ENCODE results near the gene MZT2B. TPM values are rescaled to one million over a fixed set of nuclear protein-coding genes. Genes with fewer than 3 reads are reported as not detected.
"Not testable (repeated sequence)": the region's sequence is repeated elsewhere in the genome, so short reads cannot be mapped to it uniquely, and the experiment has no call there.

Gene MZT2B
- total RNA-seq, 1 donor from 2014 or later: 172 TPM

- Mint-ChIP-seq H3K27me3 (ENCODE audit: unreplicated experiment) (peaks cover 2% of the 10 kb centered on the region), H3K9me3 (ENCODE audit: unreplicated experiment) (peaks cover 4% of the 10 kb centered on the region), H3K4me1 (ENCODE audit: low read depth, unreplicated experiment) (no peaks in the 10 kb centered on the region), H3K4me3 (ENCODE audit: unreplicated experiment) (no peak overlapping the region), H3K36me3 (ENCODE audit: unreplicated experiment) (no peaks in the 10 kb centered on the region), H3K27ac (ENCODE audit: unreplicated experiment) (no peak overlapping the region)
- no peak for DNase-seq
- no peak for TF ChIP-seq CTCF (IDR thresholded peaks at IDR 0.05; ENCODE audit: partially characterized antibody, unreplicated experiment)
These were observed 25.4 kb upstream of the MZT2B start for GRCh38 chr2:130156624-130157004.

GRCh38 chr2:130157354-130157753, 24.7 kb upstream of the MZT2B start:
- not testable (repeated sequence) for H3K4me3 Mint-ChIP-seq (ENCODE audit: unreplicated experiment); DNase-seq; H3K4me1 Mint-ChIP-seq (ENCODE audit: low read depth, unreplicated experiment); H3K27ac Mint-ChIP-seq (ENCODE audit: unreplicated experiment); H3K9me3 Mint-ChIP-seq (ENCODE audit: unreplicated experiment); H3K27me3 Mint-ChIP-seq (ENCODE audit: unreplicated experiment); H3K36me3 Mint-ChIP-seq (ENCODE audit: unreplicated experiment)

GRCh38 chr2:130157825-130158514, 24.1 kb upstream of the MZT2B start:
- not testable (repeated sequence) for H3K27ac Mint-ChIP-seq (ENCODE audit: unreplicated experiment); DNase-seq; H3K4me3 Mint-ChIP-seq (ENCODE audit: unreplicated experiment); H3K9me3 Mint-ChIP-seq (ENCODE audit: unreplicated experiment); H3K36me3 Mint-ChIP-seq (ENCODE audit: unreplicated experiment); H3K4me1 Mint-ChIP-seq (ENCODE audit: low read depth, unreplicated experiment); H3K27me3 Mint-ChIP-seq (ENCODE audit: unreplicated experiment)

GRCh38 chr2:130158631-130159030, 23.4 kb upstream of the MZT2B start:
- no peak for DNase-seq
- Mint-ChIP-seq H3K27me3 (ENCODE audit: unreplicated experiment) (peaks cover 2% of the 10 kb centered on the region), H3K36me3 (ENCODE audit: unreplicated experiment) (no peaks in the 10 kb centered on the region), H3K27ac (ENCODE audit: unreplicated experiment) (no peak overlapping the region), H3K4me1 (ENCODE audit: low read depth, unreplicated experiment) (no peaks in the 10 kb centered on the region), H3K9me3 (ENCODE audit: unreplicated experiment) (peaks cover 4% of the 10 kb centered on the region), H3K4me3 (ENCODE audit: unreplicated experiment) (no peak overlapping the region)
- no peak for TF ChIP-seq CTCF (IDR thresholded peaks at IDR 0.05; ENCODE audit: partially characterized antibody, unreplicated experiment)

GRCh38 chr2:130159376-130159775, 22.7 kb upstream of the MZT2B start:
- H3K4me3 Mint-ChIP-seq (ENCODE audit: unreplicated experiment); H3K4me1 Mint-ChIP-seq (ENCODE audit: low read depth, unreplicated experiment); H3K27me3 Mint-ChIP-seq (ENCODE audit: unreplicated experiment); H3K9me3 Mint-ChIP-seq (ENCODE audit: unreplicated experiment); H3K36me3 Mint-ChIP-seq (ENCODE audit: unreplicated experiment); DNase-seq; H3K27ac Mint-ChIP-seq (ENCODE audit: unreplicated experiment): not testable (repeated sequence)

GRCh38 chr2:130160131-130160530, 21.9 kb upstream of the MZT2B start:
- DNase-seq: no peak
- Mint-ChIP-seq H3K4me3 (ENCODE audit: unreplicated experiment) (no peak overlapping the region), H3K27ac (ENCODE audit: unreplicated experiment) (no peak overlapping the region), H3K36me3 (ENCODE audit: unreplicated experiment) (no peaks in the 10 kb centered on the region), H3K9me3 (ENCODE audit: unreplicated experiment) (peaks cover 4% of the 10 kb centered on the region), H3K27me3 (ENCODE audit: unreplicated experiment) (peaks cover 3% of the 10 kb centered on the region), H3K4me1 (ENCODE audit: low read depth, unreplicated experiment) (no peaks in the 10 kb centered on the region)
- TF ChIP-seq CTCF (IDR thresholded peaks at IDR 0.05; ENCODE audit: partially characterized antibody, unreplicated experiment): no peak

- not testable (repeated sequence) for H3K36me3 Mint-ChIP-seq (ENCODE audit: unreplicated experiment); H3K4me3 Mint-ChIP-seq (ENCODE audit: unreplicated experiment); H3K9me3 Mint-ChIP-seq (ENCODE audit: unreplicated experiment); H3K27me3 Mint-ChIP-seq (ENCODE audit: unreplicated experiment); H3K4me1 Mint-ChIP-seq (ENCODE audit: low read depth, unreplicated experiment); H3K27ac Mint-ChIP-seq (ENCODE audit: unreplicated experiment); DNase-seq
These were observed 21.0 kb upstream of the MZT2B start for GRCh38 chr2:130160838-130161705.

- H3K4me1 Mint-ChIP-seq (ENCODE audit: low read depth, unreplicated experiment); H3K9me3 Mint-ChIP-seq (ENCODE audit: unreplicated experiment); H3K36me3 Mint-ChIP-seq (ENCODE audit: unreplicated experiment); DNase-seq; H3K27me3 Mint-ChIP-seq (ENCODE audit: unreplicated experiment); H3K4me3 Mint-ChIP-seq (ENCODE audit: unreplicated experiment); H3K27ac Mint-ChIP-seq (ENCODE audit: unreplicated experiment): not testable (repeated sequence)
These were observed 19.6 kb upstream of the MZT2B start for GRCh38 chr2:130162486-130162885.
